Measurements from ENCODE around the gene SKAP2.

GRCh38 chr7:26658389-26659084 lies 205.9 kb downstream of the SKAP2 start:
- TF ChIP-seq REST (IDR thresholded peaks at IDR 0.05; ENCODE audit: low read depth) (no peak), RAD21 (IDR thresholded peaks at IDR 0.05; ENCODE audit: low read depth) (no peak), EP300 (IDR thresholded peaks at IDR 0.05; ENCODE audit: borderline replicate concordance) (no peak)
- TF ChIP-seq, protein P1, sequence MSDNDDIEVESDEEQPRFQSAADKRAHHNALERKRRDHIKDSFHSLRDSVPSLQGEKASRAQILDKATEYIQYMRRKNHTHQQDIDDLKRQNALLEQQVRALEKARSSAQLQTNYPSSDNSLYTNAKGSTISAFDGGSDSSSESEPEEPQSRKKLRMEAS (IDR thresholded peaks at IDR 0.05), result no peak
